Measurements from ENCODE around the gene PLD1.
"Not testable (repeated sequence)": the region's sequence is repeated elsewhere in the genome, so short reads cannot be mapped to it uniquely, and the experiment has no call there.

The PLD1 gene

GRCh38 chr3:171815973-171816595, 5.8 kb upstream of the PLD1 start:
- no peak for DNase-seq (ENCODE audit: low read depth)

GRCh38 chr3:171814662-171815061, 4.4 kb upstream of the PLD1 start:
- DNase-seq (ENCODE audit: low read depth), result not testable (repeated sequence)

GRCh38 chr3:171813897-171814460, 3.7 kb upstream of the PLD1 start:
- no peak for DNase-seq (ENCODE audit: low read depth)

GRCh38 chr3:171813278-171813896, 3.1 kb upstream of the PLD1 start:
- no peak for DNase-seq (ENCODE audit: low read depth)

DNA sequence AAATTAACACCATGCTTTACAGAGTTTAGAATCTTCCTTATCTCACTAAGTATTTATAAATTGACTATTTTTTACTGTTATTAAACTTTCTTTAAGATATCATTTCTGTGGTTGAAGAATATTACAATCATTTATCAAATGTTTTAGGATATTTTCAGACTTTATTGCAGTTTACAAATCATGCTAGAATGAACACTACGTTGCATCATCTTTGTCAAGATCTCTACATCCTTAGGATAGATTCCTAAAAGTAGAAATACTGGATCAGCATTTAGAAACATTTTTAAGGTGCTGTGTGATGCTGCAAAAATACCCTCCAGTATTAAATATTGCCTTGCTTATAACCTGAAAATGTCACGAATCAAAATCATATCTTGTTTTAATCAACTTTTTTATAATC, 2.5 kb upstream of the PLD1 start:
- no peak for DNase-seq (ENCODE audit: low read depth)

DNA sequence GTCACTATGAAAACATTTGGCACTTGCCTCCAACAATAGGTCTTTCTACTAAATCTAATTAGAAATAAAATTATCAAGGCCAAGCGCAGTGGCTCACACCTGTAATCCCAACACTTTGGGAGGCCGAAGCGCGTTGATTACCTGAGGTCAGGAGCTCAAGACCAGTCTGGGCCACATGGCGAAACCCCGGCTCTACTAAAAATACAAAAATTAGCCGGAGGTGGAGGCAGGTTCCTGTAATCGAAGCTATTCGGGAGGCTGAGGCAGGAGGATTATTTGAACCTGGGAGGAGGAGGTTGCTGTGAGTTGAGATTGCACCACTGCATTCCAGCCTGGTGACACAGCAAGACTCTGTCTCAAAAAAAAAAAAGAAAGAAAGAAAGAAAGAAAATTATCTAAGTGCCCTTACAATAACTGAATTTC, 1.6 kb upstream of the PLD1 start:
- no peak for DNase-seq (ENCODE audit: low read depth)

- no peak for DNase-seq (ENCODE audit: low read depth)
Measured at GRCh38 chr3:171811295-171811912, 1.1 kb upstream of the PLD1 start.

DNA sequence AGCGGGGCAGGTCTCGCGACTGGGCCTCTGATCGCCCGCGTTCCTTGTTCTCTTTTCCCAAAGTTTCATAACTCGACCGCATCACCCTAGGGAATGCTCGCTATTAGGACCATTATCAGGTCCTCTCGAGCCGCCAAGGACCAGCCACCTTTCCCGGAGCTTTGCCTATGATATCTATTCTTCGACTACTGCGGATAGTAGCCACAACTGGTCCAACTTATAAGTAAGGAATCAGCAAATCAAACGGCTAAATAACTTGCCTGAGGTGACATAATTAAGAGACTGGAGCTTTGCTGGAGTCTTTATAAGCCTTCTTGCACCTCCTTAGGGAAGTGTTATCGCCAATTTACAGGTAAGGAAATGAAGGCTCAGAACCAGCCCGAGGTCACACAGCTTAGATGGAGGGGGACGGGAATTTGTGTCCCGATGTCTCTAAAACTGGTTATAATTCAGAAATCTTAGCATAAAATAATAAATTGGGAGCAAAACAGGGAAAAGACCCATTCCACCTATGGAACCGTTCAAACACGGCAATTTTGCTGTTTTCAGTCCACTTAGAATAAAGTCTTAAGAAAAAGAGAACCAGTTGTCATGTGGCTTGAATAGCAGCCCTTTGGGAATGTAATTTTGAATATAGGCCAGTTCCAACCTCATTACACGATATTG, 479 bp upstream of the PLD1 start:
- no peak for DNase-seq (ENCODE audit: low read depth)

- no peak for DNase-seq (ENCODE audit: low read depth)
Measured at GRCh38 chr3:171809611-171809860, 747 bp downstream of the PLD1 start.

- DNase-seq (ENCODE audit: low read depth), result no peak
Measured at GRCh38 chr3:171807806-171808205, 2.5 kb downstream of the PLD1 start.

GRCh38 chr3:171807129-171807675, 3.1 kb downstream of the PLD1 start:
- DNase-seq (ENCODE audit: low read depth), result no peak

DNA sequence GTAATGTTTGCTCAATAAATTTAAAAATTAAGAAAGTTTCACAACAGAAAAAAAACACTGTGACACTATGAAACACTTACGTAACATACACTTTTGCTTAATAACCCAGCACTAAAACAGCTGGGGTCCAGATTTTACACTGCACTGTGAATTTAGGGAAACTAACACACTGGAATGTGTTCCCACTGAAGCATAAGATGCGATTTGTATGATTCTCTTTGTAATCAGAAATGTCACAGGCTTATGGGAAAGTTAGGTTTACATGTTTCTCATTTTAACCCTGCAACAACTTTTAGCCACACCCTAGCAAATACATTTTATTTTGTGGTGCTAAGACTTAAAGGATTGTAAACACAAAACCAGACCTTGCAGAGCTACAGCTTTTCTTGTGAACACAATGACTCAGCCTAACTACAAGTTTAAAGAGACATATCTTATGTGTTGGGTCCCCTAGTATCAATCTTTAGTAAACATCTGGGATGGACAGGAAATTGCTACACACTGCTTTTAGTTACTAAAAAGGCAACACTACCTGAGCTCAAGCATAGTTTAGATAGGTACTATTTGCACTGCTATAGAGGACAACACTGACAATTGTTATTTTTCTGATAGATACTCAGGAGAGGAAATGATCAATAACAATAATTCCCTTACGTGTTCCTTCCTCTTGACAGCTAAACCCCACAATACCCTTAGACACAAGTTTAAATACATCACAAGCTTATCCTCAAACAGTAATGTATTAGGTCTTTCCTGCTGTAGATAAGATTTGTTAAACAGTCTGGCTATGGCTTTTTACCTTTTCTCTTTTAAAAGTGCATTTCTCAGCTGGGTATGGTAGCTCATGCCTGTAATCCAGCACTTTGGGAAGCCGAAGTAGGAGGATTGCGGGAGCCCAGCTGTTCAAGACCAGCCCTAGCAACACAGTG, 3.8 kb downstream of the PLD1 start:
- DNase-seq (ENCODE audit: low read depth), result no peak

- no peak for DNase-seq (ENCODE audit: low read depth)
Measured at GRCh38 chr3:171805687-171806086, 4.6 kb downstream of the PLD1 start.

GRCh38 chr3:171804618-171805389, 5.5 kb downstream of the PLD1 start:
- no peak for DNase-seq (ENCODE audit: low read depth)

- no peak for DNase-seq (ENCODE audit: low read depth)
Measured at GRCh38 chr3:171803044-171803443, 7.2 kb downstream of the PLD1 start.

DNA sequence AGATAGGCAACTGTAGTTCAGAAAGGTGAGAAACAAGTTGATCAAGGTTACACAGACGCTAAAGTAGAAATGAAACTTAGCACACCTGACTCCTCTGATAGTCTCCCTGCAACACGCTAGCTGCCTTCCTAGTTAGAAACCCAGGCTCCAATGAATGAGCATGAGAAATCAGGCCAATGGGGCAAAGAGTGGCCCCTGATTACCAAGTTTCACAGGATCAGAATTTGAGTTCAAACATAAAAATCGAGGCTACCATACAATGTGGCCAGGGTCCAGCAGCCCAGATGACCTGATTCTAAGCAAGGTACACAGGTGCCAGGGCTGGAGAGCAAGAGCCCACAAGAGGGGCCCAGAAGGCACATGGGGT, 7.7 kb downstream of the PLD1 start:
- no peak for DNase-seq (ENCODE audit: low read depth)

DNA sequence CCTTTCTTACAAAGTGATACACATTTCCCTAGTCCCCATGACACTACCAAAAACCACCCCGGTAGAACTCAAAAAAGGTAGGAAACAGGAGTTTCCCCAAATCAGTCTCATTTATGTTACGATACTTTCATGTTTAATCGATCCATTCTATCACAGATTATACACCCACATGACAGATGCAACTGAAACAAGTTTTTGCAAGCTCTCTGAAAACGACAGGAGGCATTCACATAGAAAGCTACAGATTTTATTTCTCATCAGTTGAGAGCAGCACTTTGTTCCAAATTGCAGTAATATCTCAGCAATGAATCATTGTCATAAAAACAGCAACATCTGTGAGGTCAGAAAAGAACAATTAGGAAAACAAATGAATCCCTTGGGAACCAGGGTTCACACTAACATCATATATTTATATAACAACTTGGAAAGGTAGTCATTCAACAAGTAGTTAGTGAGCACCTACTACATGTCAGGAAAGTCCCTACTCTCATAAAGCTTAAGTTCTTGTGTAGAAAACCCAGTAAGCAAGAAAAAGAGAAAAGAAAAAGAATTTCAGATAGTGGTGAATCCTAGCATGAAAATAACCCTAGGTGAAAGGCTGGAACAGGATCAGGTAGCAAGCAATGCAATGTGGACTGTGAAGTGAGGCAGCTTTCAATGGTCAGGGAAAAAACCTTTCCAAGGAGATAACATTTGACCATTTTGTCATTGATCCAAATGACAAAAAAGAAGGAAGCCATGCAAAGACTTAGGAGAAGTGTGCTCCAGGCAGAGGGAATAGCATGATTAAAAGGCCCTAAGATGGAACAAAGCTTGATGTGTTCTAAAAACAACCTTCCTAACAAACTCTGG, 8.3 kb downstream of the PLD1 start:
- no peak for DNase-seq (ENCODE audit: low read depth)

DNA sequence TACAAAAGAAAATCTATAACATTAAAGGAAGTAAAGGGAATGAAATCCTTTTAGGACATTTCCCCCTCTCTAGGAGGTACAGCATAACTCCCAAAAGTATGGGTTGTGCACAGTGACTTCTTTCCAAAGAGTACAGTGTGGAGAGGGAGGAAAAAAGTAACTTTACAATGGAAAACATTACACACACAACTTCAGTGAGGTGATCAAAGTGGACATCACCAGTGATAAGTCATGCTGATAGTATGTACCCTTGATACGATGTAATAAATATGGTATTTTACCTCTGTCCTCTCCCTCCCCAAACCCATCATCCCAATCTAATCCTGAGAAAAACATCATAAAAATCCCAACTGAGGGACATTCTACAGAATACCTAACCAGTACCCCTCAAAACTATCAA, 10.8 kb downstream of the PLD1 start:
- no peak for DNase-seq (ENCODE audit: low read depth)

DNA sequence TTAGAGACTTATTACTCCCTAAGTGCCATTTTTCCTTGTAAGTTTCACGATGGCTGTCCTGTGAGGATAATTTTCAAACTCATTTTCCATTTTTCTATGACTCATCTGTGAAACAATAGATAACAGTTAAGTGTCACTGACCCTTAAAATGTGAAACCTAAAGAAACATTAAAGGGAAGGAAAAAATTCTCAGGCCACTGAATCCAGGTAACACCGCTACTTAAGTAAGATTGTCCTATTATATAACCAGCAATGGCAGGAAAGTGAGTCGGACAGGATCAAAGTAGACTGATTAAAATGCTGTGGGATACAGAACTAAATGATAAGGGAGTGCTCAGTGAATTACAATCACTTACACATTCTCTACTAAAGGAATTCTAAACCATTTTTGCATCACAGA, 12.4 kb downstream of the PLD1 start:
- DNase-seq (ENCODE audit: low read depth), result no peak

GRCh38 chr3:171797265-171797679, 13.0 kb downstream of the PLD1 start:
- no peak for DNase-seq (ENCODE audit: low read depth)

Measured in activated T-helper 9 cell treated with anti-CD3 and anti-CD28 coated beads, Interleukin-2, amount 50 U/mL, for 16 hours (primary cell).